T-helper 17 cell (primary cell): Measurements from ENCODE around the gene SCEL. TPM values are rescaled to one million over a fixed set of nuclear protein-coding genes. Genes with fewer than 3 reads are reported as not detected.
"Not testable (repeated sequence)": the region's sequence is repeated elsewhere in the genome, so short reads cannot be mapped to it uniquely, and the experiment has no call there.

Source experiments
- ATAC-seq: fragments of 150-1000 bp; cut with Tn5 transposase; 2 replicates; pipeline ENCODE4 v1.10.0; 2021; ENCODE audit warnings: mild to moderate bottlenecking, moderate library complexity
- DNase-seq, 3 donors: peaks; one replicate each; pipeline versions ENCODE4 v3.0.0 to v3.0.0-alpha.2; 2020 to 2021
- H3K9me3 ChIP-seq: one replicate; pipeline ENCODE4 v1.7.0; 2013; ENCODE audit warnings: low read length, mild to moderate bottlenecking; ENCODE audit not compliant: control insufficient read depth, poor library complexity, severe bottlenecking
- H3K27ac Mint-ChIP-seq: one replicate; pipeline ENCODE4 v1.8.0; 2022; ENCODE audit warnings: mild to moderate bottlenecking, moderate library complexity, mixed read lengths
- H3K27me3 Mint-ChIP-seq: one replicate; pipeline ENCODE4 v1.8.0; 2022; ENCODE audit warnings: mixed read lengths
- H3K36me3 Mint-ChIP-seq: one replicate; pipeline ENCODE4 v1.8.0; 2022; ENCODE audit warnings: low read depth, mixed read lengths
- H3K4me1 Mint-ChIP-seq: one replicate; pipeline ENCODE4 v1.8.0; 2022; ENCODE audit warnings: mild to moderate bottlenecking, mixed read lengths
- H3K4me3 Mint-ChIP-seq: one replicate; pipeline ENCODE4 v1.8.0; 2022; ENCODE audit warnings: mild to moderate bottlenecking, moderate library complexity, mixed read lengths
- total RNA-seq, 4 donors: library from RNA in 2 of 4; stranded (reverse) in 2 of 4; gene quantifications; one replicate each; pipeline ENCODE4 v1.2.3 and lab custom pipeline; 2022 to 2026

The SCEL gene
- total RNA-seq, 2 donors from 2014 or later, result not detected

DNA sequence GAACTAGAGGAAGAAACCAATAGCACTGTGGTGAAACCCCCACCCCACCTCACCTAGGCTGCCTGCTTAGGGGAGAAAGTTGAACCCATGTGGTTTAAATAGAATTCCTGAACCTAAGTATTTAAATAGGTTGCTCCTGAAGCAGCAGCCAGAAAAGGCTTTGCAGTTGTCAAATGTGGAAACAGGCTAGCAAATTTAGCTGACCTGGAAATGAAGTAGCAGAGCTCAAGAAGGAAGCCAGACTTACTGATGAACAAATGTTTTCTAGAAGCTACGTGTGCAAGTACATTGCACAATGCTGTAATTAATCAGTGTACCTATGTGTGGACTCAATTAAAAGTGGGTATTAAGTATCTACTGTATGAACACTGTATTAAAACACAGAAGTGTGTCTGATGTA is 61.3 kb downstream of the SCEL start:
- H3K36me3 Mint-ChIP-seq, result no peaks in the 10 kb centered on the region
- H3K9me3 ChIP-seq, result no peaks in the 10 kb centered on the region
- peaks cover 76% of the 10 kb centered on the region for H3K27me3 Mint-ChIP-seq
- DNase-seq (no peak), ATAC-seq (no peak)
- H3K4me1 Mint-ChIP-seq, result peaks cover 8% of the 10 kb centered on the region
- H3K4me3 Mint-ChIP-seq, result no peak overlapping the region
- H3K27ac Mint-ChIP-seq, result no peak overlapping the region

DNA sequence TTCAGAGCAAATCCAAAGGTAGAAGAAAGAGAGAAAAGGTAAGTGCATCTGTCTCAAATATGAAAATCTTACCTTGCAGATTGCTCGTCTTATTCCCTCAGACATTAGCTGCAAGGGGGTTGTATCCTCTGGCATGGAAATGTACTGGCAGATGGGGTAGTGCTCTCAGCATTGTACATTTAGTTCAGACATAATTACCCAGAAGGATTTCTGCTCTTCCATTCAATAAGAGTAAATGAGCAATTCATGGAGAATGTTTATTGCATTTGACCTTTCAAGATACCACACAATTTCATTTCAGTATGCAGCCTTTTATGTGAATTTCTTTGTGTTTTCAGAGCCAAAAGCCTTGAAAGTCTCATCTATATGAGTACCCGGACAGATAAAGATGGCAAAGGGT is 63.8 kb downstream of the SCEL start:
- no peaks in the 10 kb centered on the region for H3K4me1 Mint-ChIP-seq
- no peak for DNase-seq
- no peaks in the 10 kb centered on the region for H3K36me3 Mint-ChIP-seq
- no peak overlapping the region for H3K27ac Mint-ChIP-seq
- H3K4me3 Mint-ChIP-seq, result no peak overlapping the region
- ATAC-seq, result no peak
- H3K9me3 ChIP-seq, result no peaks in the 10 kb centered on the region
- peaks cover 60% of the 10 kb centered on the region for H3K27me3 Mint-ChIP-seq

DNA sequence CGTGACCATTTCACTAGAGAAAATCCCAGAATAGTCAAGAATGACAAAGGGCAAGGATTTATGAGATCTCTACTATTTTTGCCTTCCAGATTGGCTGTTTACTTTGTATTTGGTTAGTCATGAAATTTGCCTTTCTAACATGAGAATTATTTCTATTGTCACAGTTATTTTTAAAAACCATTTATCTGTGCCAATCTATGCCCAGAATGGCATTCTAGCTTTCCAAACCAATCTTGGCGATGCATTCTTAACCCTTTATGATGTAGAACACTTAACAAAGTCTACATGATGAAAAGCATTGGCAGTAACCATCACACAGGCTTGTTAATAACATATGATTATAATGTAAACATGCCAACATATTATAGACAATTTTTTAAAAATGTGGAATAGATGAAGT is 65.2 kb downstream of the SCEL start:
- Mint-ChIP-seq H3K4me3 (no peak overlapping the region), H3K27me3 (peaks cover 57% of the 10 kb centered on the region), H3K4me1 (no peaks in the 10 kb centered on the region), H3K36me3 (peaks cover 2% of the 10 kb centered on the region), H3K27ac (no peak overlapping the region)
- no peaks in the 10 kb centered on the region for H3K9me3 ChIP-seq
- DNase-seq (no peak), ATAC-seq (no peak)

DNA sequence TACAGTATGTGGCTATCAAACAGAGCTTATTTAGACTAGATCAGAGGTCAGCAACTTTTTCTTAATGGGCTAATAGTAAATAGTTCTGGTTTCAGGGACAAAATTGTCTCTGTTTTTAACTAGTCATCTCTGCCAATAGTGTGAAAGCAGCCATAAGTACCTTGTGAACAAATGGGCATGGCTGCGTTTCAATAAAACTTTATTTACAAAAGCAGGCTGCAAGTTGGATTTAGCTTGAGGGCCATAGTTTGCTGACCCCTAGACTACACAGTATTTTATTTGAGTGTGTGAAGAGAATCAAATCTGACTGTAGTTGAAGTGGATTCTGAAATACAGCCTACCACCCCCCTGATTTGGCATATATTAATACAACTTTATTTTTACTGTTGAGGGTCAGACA is 75.6 kb downstream of the SCEL start:
- ATAC-seq (no peak), DNase-seq (no peak)
- H3K9me3 ChIP-seq, result no peaks in the 10 kb centered on the region
- no peaks in the 10 kb centered on the region for H3K4me1 Mint-ChIP-seq
- H3K27ac Mint-ChIP-seq, result no peak overlapping the region
- no peak overlapping the region for H3K4me3 Mint-ChIP-seq
- peaks cover 18% of the 10 kb centered on the region for H3K27me3 Mint-ChIP-seq
- H3K36me3 Mint-ChIP-seq, result no peaks in the 10 kb centered on the region

DNA sequence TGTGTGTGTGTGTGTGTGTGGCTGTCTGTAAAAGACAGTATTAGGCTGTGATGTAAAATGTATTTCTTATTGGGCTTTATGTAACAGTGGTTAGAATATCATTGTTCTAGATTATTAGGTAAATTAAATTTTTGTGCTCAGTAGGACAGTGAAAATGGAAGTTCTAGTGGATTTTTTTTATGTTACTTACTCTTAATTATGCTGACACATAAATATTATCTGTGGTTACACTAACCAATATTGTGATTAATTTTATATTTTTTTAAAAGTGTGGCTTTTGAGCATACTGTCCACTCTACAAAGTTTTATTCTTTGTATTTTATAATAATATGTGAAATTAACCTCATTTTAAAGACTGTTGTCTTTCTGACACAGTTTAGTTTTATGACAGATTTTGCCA is 80.5 kb downstream of the SCEL start:
- H3K36me3 Mint-ChIP-seq, result no peaks in the 10 kb centered on the region
- H3K27ac Mint-ChIP-seq, result no peak overlapping the region
- H3K4me3 Mint-ChIP-seq, result no peak overlapping the region
- H3K4me1 Mint-ChIP-seq, result peaks cover 4% of the 10 kb centered on the region
- H3K9me3 ChIP-seq, result no peaks in the 10 kb centered on the region
- H3K27me3 Mint-ChIP-seq, result peaks cover 17% of the 10 kb centered on the region
- no peak for DNase-seq
- ATAC-seq, result no peak

DNA sequence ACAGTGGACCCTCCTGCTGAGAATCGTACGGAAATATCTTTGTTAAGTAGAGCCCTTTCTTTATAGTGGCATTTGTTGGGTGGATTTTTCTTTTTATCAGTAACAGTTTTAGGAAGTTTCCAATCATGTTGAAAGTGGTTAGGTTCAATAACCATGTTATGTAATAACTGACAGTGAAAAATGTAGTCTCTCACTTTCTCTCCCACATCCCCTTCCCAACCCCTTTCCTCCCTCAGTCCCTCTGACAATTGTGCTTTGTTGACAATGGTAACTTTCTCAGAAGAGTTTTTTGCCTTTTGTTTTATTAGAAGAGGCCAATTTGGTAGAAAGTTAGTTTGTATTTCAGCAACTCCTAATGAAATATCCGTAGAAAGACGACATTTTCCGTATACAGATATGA is 84.1 kb downstream of the SCEL start:
- Mint-ChIP-seq H3K4me3 (no peak overlapping the region), H3K27ac (no peak overlapping the region), H3K36me3 (no peaks in the 10 kb centered on the region), H3K4me1 (peaks cover 4% of the 10 kb centered on the region), H3K27me3 (peaks cover 24% of the 10 kb centered on the region)
- DNase-seq (no peak), ATAC-seq (no peak)
- no peaks in the 10 kb centered on the region for H3K9me3 ChIP-seq

DNA sequence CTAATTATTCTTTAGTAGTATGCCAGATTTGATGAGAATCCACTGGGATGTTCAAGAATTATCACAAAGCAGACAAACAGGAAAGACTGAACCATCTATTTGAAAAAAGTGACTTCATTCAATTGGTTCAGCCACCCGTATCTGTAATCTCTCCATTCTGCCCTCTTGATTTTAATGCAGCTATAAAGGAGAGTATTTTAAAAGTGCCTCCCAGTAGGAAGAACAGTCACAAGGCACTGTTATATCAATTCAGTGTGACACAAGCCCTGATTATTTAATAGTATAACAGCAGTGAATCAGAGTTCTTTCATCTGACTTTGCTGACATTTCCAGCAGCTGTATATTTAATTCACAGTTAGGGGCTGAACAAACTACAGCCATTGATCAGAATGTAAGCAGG is 84.6 kb downstream of the SCEL start:
- peaks cover 21% of the 10 kb centered on the region for H3K27me3 Mint-ChIP-seq
- H3K9me3 ChIP-seq, result no peaks in the 10 kb centered on the region

DNA sequence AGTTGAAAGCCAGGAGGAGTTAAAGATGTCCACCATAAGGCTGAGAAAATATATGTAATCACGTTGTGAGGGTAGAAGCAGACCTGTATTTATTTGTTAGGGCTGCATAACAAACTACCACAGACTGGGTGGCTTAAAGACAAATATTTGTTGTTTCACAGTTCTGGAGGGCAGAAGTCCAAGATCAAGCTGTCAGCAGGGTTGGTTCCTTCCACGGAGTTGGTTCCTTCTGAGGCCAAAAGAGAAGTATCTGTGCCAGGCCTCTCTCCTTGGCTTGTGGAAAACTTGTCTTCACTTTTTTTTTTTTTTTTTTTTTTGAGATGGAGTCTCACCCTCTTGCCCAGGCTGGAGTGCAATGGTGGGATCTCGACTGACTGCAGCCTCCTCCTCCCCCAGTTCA is 88.3 kb downstream of the SCEL start:
- ATAC-seq (no peak), DNase-seq (no peak)
- no peaks in the 10 kb centered on the region for H3K9me3 ChIP-seq
- H3K27ac Mint-ChIP-seq, result no peak overlapping the region
- H3K4me1 Mint-ChIP-seq, result no peaks in the 10 kb centered on the region
- H3K27me3 Mint-ChIP-seq, result peaks cover 31% of the 10 kb centered on the region
- H3K4me3 Mint-ChIP-seq, result no peak overlapping the region
- no peaks in the 10 kb centered on the region for H3K36me3 Mint-ChIP-seq

More for the DNA sequence above, 84.6 kb downstream of the SCEL start:
- DNase-seq (no peak), ATAC-seq (no peak)
- no peaks in the 10 kb centered on the region for H3K36me3 Mint-ChIP-seq
- peaks cover 4% of the 10 kb centered on the region for H3K4me1 Mint-ChIP-seq
- no peak overlapping the region for H3K4me3 Mint-ChIP-seq
- H3K27ac Mint-ChIP-seq, result no peak overlapping the region

DNA sequence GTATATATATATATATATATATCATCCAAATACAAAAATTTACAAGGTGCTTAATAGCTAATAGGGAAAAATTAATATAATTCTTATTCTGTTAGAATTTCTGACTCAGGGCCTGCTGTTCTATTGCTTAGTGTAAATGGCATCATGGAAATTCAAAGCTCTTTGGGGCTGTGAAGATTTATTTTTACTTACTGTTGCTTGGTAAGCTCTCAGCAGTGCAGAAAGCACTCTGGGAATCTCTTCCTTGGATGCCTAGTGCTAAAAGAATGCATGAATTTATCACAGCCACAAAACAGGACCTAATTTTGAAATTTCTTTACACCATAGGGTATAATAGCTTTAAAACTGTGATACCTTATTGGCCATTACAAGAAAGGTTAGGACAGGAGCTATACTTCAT is 92.7 kb downstream of the SCEL start:
- no peak overlapping the region for H3K4me3 Mint-ChIP-seq
- H3K4me1 Mint-ChIP-seq, result no peaks in the 10 kb centered on the region
- peaks cover 44% of the 10 kb centered on the region for H3K27me3 Mint-ChIP-seq
- ATAC-seq (no peak), DNase-seq (no peak)
- H3K36me3 Mint-ChIP-seq, result peaks cover 2% of the 10 kb centered on the region
- H3K9me3 ChIP-seq, result no peaks in the 10 kb centered on the region
- no peak overlapping the region for H3K27ac Mint-ChIP-seq

DNA sequence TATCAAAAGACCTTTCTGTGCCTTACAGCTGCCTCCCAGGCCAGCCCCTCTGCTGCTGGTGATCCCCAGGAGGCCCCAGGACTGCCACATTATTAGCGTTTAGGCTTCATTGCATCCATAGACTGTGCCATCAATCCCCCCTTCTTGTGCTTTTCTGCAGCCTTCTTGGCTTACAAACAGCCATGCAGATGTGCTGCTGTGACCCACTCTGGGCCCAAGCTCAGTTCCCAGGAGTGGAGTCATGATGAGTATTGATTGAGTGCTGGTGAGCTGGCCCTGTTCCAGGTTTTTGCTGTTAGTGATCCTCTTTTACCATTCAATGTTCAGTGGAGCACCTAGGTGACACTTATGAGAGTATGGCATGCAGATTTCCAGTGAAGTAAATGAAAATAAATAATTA is 102.1 kb downstream of the SCEL start:
- H3K9me3 ChIP-seq, result no peaks in the 10 kb centered on the region
- ATAC-seq (no peak), DNase-seq (no peak)
- Mint-ChIP-seq H3K36me3 (no peaks in the 10 kb centered on the region), H3K4me3 (no peak overlapping the region), H3K27ac (no peak overlapping the region), H3K4me1 (no peaks in the 10 kb centered on the region), H3K27me3 (peaks cover 11% of the 10 kb centered on the region)

DNA sequence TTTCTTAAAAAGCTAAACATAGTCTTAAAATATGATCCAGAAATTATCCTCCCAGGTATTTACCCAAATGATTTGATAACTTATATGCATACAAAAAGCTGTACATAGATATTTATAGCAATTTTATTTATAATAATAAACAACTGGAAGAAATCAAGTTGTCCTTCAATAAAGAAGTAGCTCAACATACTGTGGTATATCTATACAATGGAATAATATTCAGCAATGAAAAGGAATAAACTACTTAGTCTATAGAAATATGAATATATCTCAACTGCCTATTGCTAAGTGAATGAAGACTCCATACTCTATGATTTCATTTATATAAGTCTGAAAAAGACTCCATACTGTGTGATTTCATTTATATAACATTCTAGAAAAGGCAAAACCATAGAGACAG is 114.9 kb downstream of the SCEL start:
- ATAC-seq, result no peak

DNA sequence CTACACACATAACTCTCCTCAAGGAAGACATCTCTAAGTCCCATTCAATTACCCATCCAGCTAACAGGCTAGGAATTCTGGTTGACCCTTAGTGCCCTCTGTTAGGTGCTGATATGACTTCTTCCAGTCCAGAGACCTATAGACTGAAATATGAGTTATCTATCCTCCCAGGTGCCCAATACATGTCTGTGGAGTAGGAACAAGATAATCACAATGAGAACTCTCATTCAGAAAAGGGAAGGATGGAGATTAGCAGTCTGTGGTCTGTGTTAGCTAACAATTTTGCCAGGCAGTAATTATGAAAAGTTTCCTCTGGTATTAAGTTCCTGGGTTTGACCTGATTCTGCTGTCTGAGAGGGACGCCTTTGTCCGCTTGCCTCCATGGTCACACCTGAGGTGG is 117.8 kb downstream of the SCEL start:
- Mint-ChIP-seq H3K4me1 (no peaks in the 10 kb centered on the region), H3K36me3 (no peaks in the 10 kb centered on the region), H3K4me3 (no peak overlapping the region), H3K27ac (no peak overlapping the region), H3K27me3 (no peaks in the 10 kb centered on the region)
- no peak for DNase-seq
- no peaks in the 10 kb centered on the region for H3K9me3 ChIP-seq
- ATAC-seq, result no peak

More for the DNA sequence above, 114.9 kb downstream of the SCEL start:
- Mint-ChIP-seq H3K27me3 (peaks cover 15% of the 10 kb centered on the region), H3K36me3 (no peaks in the 10 kb centered on the region), H3K4me1 (no peaks in the 10 kb centered on the region), H3K27ac (no peak overlapping the region), H3K4me3 (no peak overlapping the region)
- DNase-seq, result no peak
- no peaks in the 10 kb centered on the region for H3K9me3 ChIP-seq

DNA sequence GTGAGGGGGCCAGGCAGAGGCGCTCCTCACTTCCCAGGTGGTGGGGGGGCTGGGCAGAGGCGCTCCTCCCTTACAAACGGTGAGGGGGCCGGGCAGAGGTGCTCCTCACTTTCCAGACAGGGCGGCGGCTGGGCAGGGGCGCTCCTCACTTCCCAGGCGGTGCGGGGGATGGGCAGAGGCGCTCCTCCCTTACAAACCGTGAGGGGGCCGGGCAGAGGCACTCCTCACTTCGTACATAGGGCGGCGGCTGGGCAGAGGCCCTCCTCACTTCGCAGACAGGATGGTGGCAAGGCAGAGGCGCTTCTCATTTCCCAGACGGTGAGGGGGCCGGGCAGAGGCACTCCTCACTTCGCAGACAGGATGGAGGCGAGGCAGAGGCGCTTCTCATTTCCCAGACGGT is 124.5 kb downstream of the SCEL start:
- H3K36me3 Mint-ChIP-seq, H3K27me3 Mint-ChIP-seq, H3K4me1 Mint-ChIP-seq, H3K27ac Mint-ChIP-seq, H3K4me3 Mint-ChIP-seq, DNase-seq, H3K9me3 ChIP-seq, ATAC-seq: not testable (repeated sequence)

DNA sequence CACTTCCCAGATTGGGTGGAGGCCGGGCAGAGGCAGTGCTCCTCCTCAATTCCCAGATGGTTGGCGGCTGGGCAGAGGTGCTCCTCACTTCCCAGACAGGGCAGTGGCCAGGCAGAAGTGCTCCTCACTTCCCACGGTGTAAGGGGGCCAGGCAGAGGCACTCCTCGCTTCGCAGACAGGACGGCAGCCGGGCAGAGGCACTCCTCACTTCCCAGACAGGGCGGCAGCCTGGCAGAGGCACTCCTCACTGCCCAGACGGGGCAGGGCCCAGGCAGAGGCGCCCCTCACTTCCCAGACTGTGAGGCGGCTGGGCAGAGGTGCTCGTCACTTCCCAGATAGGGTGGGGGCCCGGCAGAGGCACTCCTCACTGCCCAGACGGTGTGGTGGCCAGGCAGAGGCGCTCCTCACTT is 125.3 kb downstream of the SCEL start:
- DNase-seq (no peak), ATAC-seq (no peak)
- Mint-ChIP-seq H3K4me3 (no peak overlapping the region), H3K4me1 (no peaks in the 10 kb centered on the region), H3K27ac (no peak overlapping the region), H3K27me3 (peaks cover 4% of the 10 kb centered on the region), H3K36me3 (no peaks in the 10 kb centered on the region)
- no peaks in the 10 kb centered on the region for H3K9me3 ChIP-seq

DNA sequence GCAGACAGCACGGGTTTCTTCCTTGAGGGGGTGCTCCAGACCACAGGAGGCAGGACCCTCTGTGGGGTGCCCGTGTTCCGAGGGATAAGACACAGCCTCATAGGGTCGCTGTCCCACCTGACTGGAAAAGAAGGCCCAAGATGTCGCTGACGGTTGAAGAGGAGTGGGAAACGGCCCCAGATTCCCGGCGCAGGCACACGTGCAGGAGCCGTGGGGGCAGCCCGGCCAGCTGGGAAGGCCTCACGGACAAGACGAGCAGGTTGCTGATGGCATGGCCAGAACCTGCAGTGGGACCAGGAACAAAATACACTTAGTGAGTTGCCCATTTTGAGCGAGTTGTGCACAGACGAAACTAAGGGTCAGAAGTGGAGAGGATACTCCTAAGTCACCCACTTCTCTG is 126.8 kb downstream of the SCEL start:
- H3K27ac Mint-ChIP-seq, ATAC-seq: not testable (repeated sequence)

More for the DNA sequence above, 126.8 kb downstream of the SCEL start:
- not testable (repeated sequence) for DNase-seq, H3K4me1 Mint-ChIP-seq, H3K4me3 Mint-ChIP-seq, H3K36me3 Mint-ChIP-seq, H3K9me3 ChIP-seq
- peaks cover 15% of the 10 kb centered on the region for H3K27me3 Mint-ChIP-seq
